H9 (cell line): ENCODE results near the gene INPP5A. TPM values are rescaled to one million over a fixed set of nuclear protein-coding genes. Genes with fewer than 3 reads are reported as not detected.

Experiments used
- DNase-seq: peaks from one replicate; pipeline ENCODE4 v3.0.0-alpha.2; 2017
- H2AFZ ChIP-seq: one replicate; pipeline ENCODE4 v1.6.1; 2013; ENCODE audit warnings: mild to moderate bottlenecking, low read length, control low read depth, moderate library complexity
- H2AK5ac ChIP-seq: 2 replicates; pipeline ENCODE4 v1.6.1; 2013; ENCODE audit warnings: low read length, control low read depth, mixed read lengths; ENCODE audit not compliant: insufficient read length
- H2BK120ac ChIP-seq: one replicate; pipeline ENCODE4 v1.6.1; 2013; ENCODE audit warnings: low read depth, mild to moderate bottlenecking, low read length, control low read depth, inconsistent platforms; ENCODE audit not compliant: poor library complexity, severe bottlenecking
- H2BK12ac ChIP-seq: 2 replicates; pipeline ENCODE4 v1.6.1; 2013; ENCODE audit warnings: low read length, control low read depth, mixed read lengths, low read depth; ENCODE audit not compliant: insufficient read length
- H2BK15ac ChIP-seq: 2 replicates; pipeline ENCODE4 v1.6.1; 2013; ENCODE audit warnings: low read depth, low read length, control low read depth
- H2BK20ac ChIP-seq: one replicate; pipeline ENCODE4 v1.6.1; 2013; ENCODE audit warnings: low read depth, mild to moderate bottlenecking, low read length, control low read depth, inconsistent platforms; ENCODE audit not compliant: poor library complexity, severe bottlenecking
- H2BK5ac ChIP-seq: 2 replicates; pipeline ENCODE4 v1.6.1; 2013; ENCODE audit warnings: low read length, control low read depth, mixed read lengths; ENCODE audit not compliant: insufficient read length
- H3K14ac ChIP-seq: 2 replicates; pipeline ENCODE4 v1.6.1; 2013; ENCODE audit warnings: low read length, control low read depth; ENCODE audit not compliant: insufficient read depth
- H3K18ac ChIP-seq: 2 replicates; pipeline ENCODE4 v1.6.1; 2013; ENCODE audit warnings: low read depth, mild to moderate bottlenecking, mixed read lengths, low read length, control low read depth; ENCODE audit not compliant: insufficient read length
- H3K23ac ChIP-seq: 2 replicates; pipeline ENCODE4 v1.6.1; 2013; ENCODE audit warnings: low read length, control low read depth, mixed read lengths, low read depth; ENCODE audit not compliant: insufficient read length
- H3K23me2 ChIP-seq: 2 replicates; pipeline ENCODE4 v1.6.1; 2013; ENCODE audit warnings: low read depth, mild to moderate bottlenecking, mixed read lengths, low read length, control low read depth; ENCODE audit not compliant: insufficient read length, poor library complexity, severe bottlenecking
- H3K27ac ChIP-seq: 2 replicates; pipeline ENCODE4 v1.5.1; 2013; ENCODE audit warnings: low read length, control low read depth, mixed read lengths, low read depth; ENCODE audit not compliant: insufficient read length
- H3K27me3 ChIP-seq: 2 replicates; pipeline ENCODE4 v1.6.1; 2013; ENCODE audit warnings: low read length, control low read depth, inconsistent platforms; ENCODE audit not compliant: insufficient read depth
- H3K4ac ChIP-seq: 2 replicates; pipeline ENCODE4 v1.6.1; 2013; ENCODE audit warnings: low read depth, mild to moderate bottlenecking, control low read depth, inconsistent platforms, low read length, moderate library complexity
- H3K4me1 ChIP-seq: 2 replicates; pipeline ENCODE4 v1.6.1; 2013; ENCODE audit warnings: low read length, control low read depth, inconsistent platforms; ENCODE audit not compliant: insufficient read depth
- H3K4me2 ChIP-seq: 2 replicates; pipeline ENCODE4 v1.6.1; 2013; ENCODE audit warnings: low read length, control low read depth, mixed read lengths; ENCODE audit not compliant: insufficient read length, insufficient read depth
- H3K56ac ChIP-seq: 2 replicates; pipeline ENCODE4 v1.6.1; 2013; ENCODE audit warnings: low read depth, mild to moderate bottlenecking, mixed read lengths, low read length, control low read depth; ENCODE audit not compliant: insufficient read length
- H3K79me1 ChIP-seq: 2 replicates; pipeline ENCODE4 v1.6.1; 2013; ENCODE audit warnings: low read depth, mild to moderate bottlenecking, moderate library complexity, low read length, control low read depth, inconsistent platforms; ENCODE audit not compliant: insufficient read depth, poor library complexity, severe bottlenecking
- H3K79me2 ChIP-seq: 2 replicates; pipeline ENCODE4 v1.6.1; 2013; ENCODE audit warnings: low read length, control low read depth, inconsistent platforms; ENCODE audit not compliant: insufficient read depth
- H3K9ac ChIP-seq: 2 replicates; pipeline ENCODE4 v1.6.1; 2013; ENCODE audit warnings: low read length, control low read depth, mixed read lengths; ENCODE audit not compliant: insufficient read length; ENCODE audit errors: extremely low read depth
- H3K9me3 ChIP-seq: one replicate; pipeline ENCODE4 v1.6.1; 2013; ENCODE audit warnings: low read depth, low read length, inconsistent platforms; ENCODE audit not compliant: control insufficient read depth
- H3T11ph ChIP-seq: one replicate; pipeline ENCODE4 v1.6.1; 2013; ENCODE audit warnings: mild to moderate bottlenecking, low read length, control low read depth, inconsistent platforms
- H4K20me1 ChIP-seq: one replicate; pipeline ENCODE4 v1.6.1; 2013; ENCODE audit not compliant: control insufficient read depth, insufficient read length, insufficient read depth
- H4K5ac ChIP-seq: 2 replicates; pipeline ENCODE4 v1.6.1; 2013; ENCODE audit warnings: low read depth, mild to moderate bottlenecking, mixed read lengths, low read length, control low read depth; ENCODE audit not compliant: insufficient read length
- H4K8ac ChIP-seq: replicated peaks from 2 replicates; pipeline ENCODE4 v1.6.1; 2013; ENCODE audit warnings: low read length, control low read depth, mixed read lengths, low read depth; ENCODE audit not compliant: insufficient read length
- H4K91ac ChIP-seq: 2 replicates; pipeline ENCODE4 v1.6.1; 2013; ENCODE audit warnings: low read depth, mild to moderate bottlenecking, moderate library complexity, mixed read lengths, low read length, control low read depth; ENCODE audit not compliant: insufficient read length
- H3K27ac Mint-ChIP-seq, 3 experiments: 2 replicates in 2 of 3; 3 replicates in 1 of 3; pipeline ENCODE4 v1.8.0; 2020 to 2021; ENCODE audit warnings: mixed read lengths in 3 of 3, mild to moderate bottlenecking in 1 of 3, moderate library complexity in 1 of 3
- H3K27me3 Mint-ChIP-seq: 2 replicates; pipeline ENCODE4 v1.8.0; 2021; ENCODE audit warnings: low read depth, mild to moderate bottlenecking, moderate library complexity, mixed read lengths
- H3K36me3 Mint-ChIP-seq, 3 experiments: 2 replicates in 2 of 3; 3 replicates in 1 of 3; pipeline ENCODE4 v1.8.0; 2020 to 2021; ENCODE audit warnings: low read depth in 3 of 3, mixed read lengths in 3 of 3; ENCODE audit not compliant: insufficient read depth in 1 of 3
- H3K4me1 Mint-ChIP-seq, 2 experiments: 2 replicates each; pipeline ENCODE4 v1.8.0; 2020; ENCODE audit warnings: mixed read lengths in 2 of 2
- H3K4me3 Mint-ChIP-seq, 2 experiments: 2 replicates in 1 of 2; 3 replicates in 1 of 2; pipeline ENCODE4 v1.8.0; 2020 to 2021; ENCODE audit warnings: mild to moderate bottlenecking in 2 of 2, mixed read lengths in 2 of 2, moderate library complexity in 1 of 2
- H3K9me3 Mint-ChIP-seq, 2 experiments: 2 replicates in 1 of 2; 3 replicates in 1 of 2; pipeline ENCODE4 v1.8.0; 2020; ENCODE audit warnings: mild to moderate bottlenecking in 2 of 2, mixed read lengths in 2 of 2, moderate library complexity in 1 of 2
- WGBS: extraction: QIAGEN DNeasy Blood & Tissue Kit; methylation state at CpG from one replicate; pipeline ENCODE4 v1.1.7; 2013; ENCODE audit warnings: missing lambda C conversion rate, low lambda C conversion rate, mixed read lengths; ENCODE audit not compliant: insufficient read length; ENCODE audit errors: extremely low coverage; 5-methylcytosine and 5-hydroxymethylcytosine counted together
- total RNA-seq: library from RNA; stranded (reverse); gene quantifications from 2 replicates; pipeline ENCODE4 v1.2.1, GENCODE V29; 2021
- TF ChIP-seq, protein P1 (sequence below): fragments of 200-600 bp; sonication (generic); conservative IDR thresholded peaks from 3 replicates; pipeline ENCODE4 v1.8.0; 2021; ENCODE audit warnings: antibody characterized with exemption, mild to moderate bottlenecking

Gene INPP5A
- total RNA-seq, 1 experiment from 2014 or later: 17.7 TPM

DNA sequence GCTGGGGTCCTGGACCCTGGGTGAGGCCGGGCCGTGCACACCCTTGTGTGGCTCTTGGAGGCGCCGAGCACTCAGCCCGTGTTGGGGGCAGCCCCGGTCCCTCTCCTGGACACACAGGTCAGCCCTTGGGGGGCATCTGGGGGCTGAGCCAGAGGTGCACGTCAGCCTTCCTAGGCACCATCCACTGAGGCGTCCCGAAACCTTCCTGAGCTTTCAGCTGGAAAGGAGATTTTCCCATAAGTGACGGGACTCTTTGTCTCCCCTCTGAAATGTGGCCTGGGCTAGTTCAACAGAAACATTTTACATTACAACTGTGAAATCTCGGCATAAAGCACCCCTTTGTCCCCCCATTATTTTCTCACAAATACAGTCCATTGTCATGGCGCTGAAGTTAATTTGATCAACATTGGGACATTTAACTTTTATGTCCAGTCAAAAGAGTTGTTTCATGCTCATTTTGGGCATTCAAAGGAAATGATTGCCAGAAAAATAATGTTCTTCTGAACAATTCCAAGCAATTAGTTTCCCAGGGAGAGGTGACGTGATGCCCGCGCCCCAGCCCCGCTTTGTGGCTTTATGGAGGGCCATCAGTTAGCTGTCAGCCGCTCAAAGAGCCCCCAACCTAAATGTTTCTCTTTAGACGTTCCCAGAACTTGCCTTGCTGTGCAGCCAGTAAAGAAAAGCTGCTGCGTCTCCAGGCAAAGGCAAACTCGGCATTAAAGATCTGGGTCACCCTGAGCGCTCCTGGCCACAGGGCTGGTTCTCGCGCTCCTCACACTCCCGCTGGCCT, 177.6 kb downstream of the INPP5A start:
- Histone ChIP-seq H3K27ac (no peak overlapping the region), H3K79me1 (no peaks in the 10 kb centered on the region), H2BK5ac (no peak overlapping the region), H2BK15ac (no peak overlapping the region), H2BK20ac (no peak overlapping the region), H3T11ph (no peak overlapping the region), H4K8ac (no peak overlapping the region), H3K4ac (no peak overlapping the region), H3K4me1 (no peaks in the 10 kb centered on the region), H3K23ac (no peak overlapping the region), H3K18ac (no peak overlapping the region), H4K5ac (no peak overlapping the region), H3K27me3 (no peaks in the 10 kb centered on the region), H2AFZ (no peak overlapping the region), H2BK120ac (no peak overlapping the region), H2BK12ac (no peak overlapping the region), H3K14ac (peak overlapping the region; percentile 43; the same call in 1 of the 2 replicates), H3K9ac (no peak overlapping the region), H3K9me3 (no peaks in the 10 kb centered on the region), H3K23me2 (no peaks in the 10 kb centered on the region), H3K56ac (no peak overlapping the region), H4K91ac (no peak overlapping the region), H2AK5ac (no peak overlapping the region), H4K20me1 (no peaks in the 10 kb centered on the region), H3K79me2 (no peaks in the 10 kb centered on the region), H3K4me2 (no peak overlapping the region)
- WGBS: no CpG with 5 or more reads among the region's 24 CpGs
- Mint-ChIP-seq H3K36me3 (peaks cover 0 to 3% (median 0%) of the 10 kb centered on the region in 3 experiments; a peak in 3 of 7 replicates), H3K27me3 (peaks cover 3% of the 10 kb centered on the region; the same call in 1 of the 2 replicates), H3K4me3 (peak overlapping the region in 1 of 2 experiments; percentile 23; a peak in 2 of 5 replicates), H3K27ac (no peak overlapping the region), H3K9me3 (peaks cover 0 to 7% of the 10 kb centered on the region in 2 experiments; a peak in 3 of 5 replicates), H3K4me1 (peaks cover 10 to 24% of the 10 kb centered on the region in 2 experiments)
- TF ChIP-seq, protein P1, sequence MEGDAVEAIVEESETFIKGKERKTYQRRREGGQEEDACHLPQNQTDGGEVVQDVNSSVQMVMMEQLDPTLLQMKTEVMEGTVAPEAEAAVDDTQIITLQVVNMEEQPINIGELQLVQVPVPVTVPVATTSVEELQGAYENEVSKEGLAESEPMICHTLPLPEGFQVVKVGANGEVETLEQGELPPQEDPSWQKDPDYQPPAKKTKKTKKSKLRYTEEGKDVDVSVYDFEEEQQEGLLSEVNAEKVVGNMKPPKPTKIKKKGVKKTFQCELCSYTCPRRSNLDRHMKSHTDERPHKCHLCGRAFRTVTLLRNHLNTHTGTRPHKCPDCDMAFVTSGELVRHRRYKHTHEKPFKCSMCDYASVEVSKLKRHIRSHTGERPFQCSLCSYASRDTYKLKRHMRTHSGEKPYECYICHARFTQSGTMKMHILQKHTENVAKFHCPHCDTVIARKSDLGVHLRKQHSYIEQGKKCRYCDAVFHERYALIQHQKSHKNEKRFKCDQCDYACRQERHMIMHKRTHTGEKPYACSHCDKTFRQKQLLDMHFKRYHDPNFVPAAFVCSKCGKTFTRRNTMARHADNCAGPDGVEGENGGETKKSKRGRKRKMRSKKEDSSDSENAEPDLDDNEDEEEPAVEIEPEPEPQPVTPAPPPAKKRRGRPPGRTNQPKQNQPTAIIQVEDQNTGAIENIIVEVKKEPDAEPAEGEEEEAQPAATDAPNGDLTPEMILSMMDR: no peak
- DNase-seq: no peak
